Keratinocyte (primary cell): ENCODE measurements around the gene VPS35. TPM values are rescaled to one million over a fixed set of nuclear protein-coding genes. Genes with fewer than 3 reads are reported as not detected.

Experiments used
- DNase-seq: peaks from one replicate; pipeline ENCODE4 v3.0.0-alpha.2; 2011; ENCODE audit warnings: low read depth, missing footprints, low spot score
- FAIRE-seq: peaks from 2 replicates; lab custom pipeline; 2011; peaks lifted over from hg19 to GRCh38; lab: Jason Lieb, UNC
- H2AFZ ChIP-seq: 2 replicates; pipeline ENCODE4 v1.6.0; 2012; ENCODE audit warnings: low read length, control low read depth, inconsistent platforms; ENCODE audit not compliant: control insufficient read depth
- H3K27ac ChIP-seq: 2 replicates; pipeline ENCODE4 v1.5.1; 2011; ENCODE audit warnings: low read length; ENCODE audit not compliant: control insufficient read depth, insufficient read depth
- H3K27me3 ChIP-seq: 3 replicates; pipeline ENCODE4 v1.6.0; 2011; ENCODE audit warnings: low read length; ENCODE audit not compliant: control insufficient read depth, insufficient read depth; ENCODE audit errors: extremely low read depth
- H3K36me3 ChIP-seq, 2 experiments: 2 replicates in 1 of 2; 3 replicates in 1 of 2; pipeline ENCODE4 v1.5.1; 2011; ENCODE audit warnings: low read length in 2 of 2, mild to moderate bottlenecking in 1 of 2; ENCODE audit not compliant: control insufficient read depth in 2 of 2, insufficient read depth in 2 of 2; ENCODE audit errors: extremely low read depth in 1 of 2
- H3K4me1 ChIP-seq: 3 replicates; pipeline ENCODE4 v1.5.1; 2011; ENCODE audit warnings: low read length; ENCODE audit not compliant: control insufficient read depth, insufficient read depth; ENCODE audit errors: extremely low read depth
- H3K4me2 ChIP-seq: 3 replicates; pipeline ENCODE4 v1.6.0; 2011; ENCODE audit warnings: low read depth, low read length; ENCODE audit not compliant: control insufficient read depth, insufficient read depth; ENCODE audit errors: extremely low read depth
- H3K4me3 ChIP-seq, 3 experiments: fragments of 200-600 bp in 1 of 3; sonication (generic) in 1 of 3; 2 replicates in 2 of 3; 3 replicates in 1 of 3; pipeline ENCODE4 v1.5.1; 2011 to 2016; ENCODE audit warnings: low read length in 3 of 3, mild to moderate bottlenecking in 3 of 3, control low read depth in 2 of 3, inconsistent platforms in 1 of 3, low read depth in 1 of 3, mixed read lengths in 1 of 3, mixed run types in 1 of 3, moderate library complexity in 1 of 3; ENCODE audit not compliant: control insufficient read depth in 2 of 3, insufficient read depth in 2 of 3; ENCODE audit errors: extremely low read depth in 1 of 3
- H3K79me2 ChIP-seq: 2 replicates; pipeline ENCODE4 v1.6.0; 2012; ENCODE audit warnings: low read length; ENCODE audit not compliant: control insufficient read depth, insufficient read depth
- H3K9ac ChIP-seq: 3 replicates; pipeline ENCODE4 v1.6.0; 2011; ENCODE audit warnings: low read length; ENCODE audit not compliant: control insufficient read depth, insufficient read depth; ENCODE audit errors: extremely low read depth
- H3K9me1 ChIP-seq: 3 replicates; pipeline ENCODE4 v1.6.0; 2011; ENCODE audit warnings: low read length; ENCODE audit not compliant: control insufficient read depth, insufficient read depth; ENCODE audit errors: extremely low read depth
- H3K9me3 ChIP-seq: 2 replicates; pipeline ENCODE4 v1.5.1; 2012; ENCODE audit warnings: low read depth, low read length; ENCODE audit not compliant: control insufficient read depth
- H4K20me1 ChIP-seq: 3 replicates; pipeline ENCODE4 v1.6.0; 2011; ENCODE audit warnings: low read length; ENCODE audit not compliant: control insufficient read depth, insufficient read depth; ENCODE audit errors: extremely low read depth
- CTCF ChIP-seq, 3 experiments: IDR thresholded peaks in 1 of 3; conservative IDR thresholded peaks in 1 of 3; optimal IDR thresholded peaks in 1 of 3; 2 replicates in 2 of 3; 3 replicates in 1 of 3; pipeline versions ENCODE3 to v1.5.1; 2011; ENCODE audit warnings: low read length in 3 of 3, mild to moderate bottlenecking in 3 of 3, moderate library complexity in 2 of 3, control low read depth in 1 of 3, inconsistent platforms in 1 of 3; ENCODE audit not compliant: insufficient read depth in 2 of 3; ENCODE audit errors: extremely low read depth in 1 of 3
- EZH2 ChIP-seq: IDR thresholded peaks from one replicate; pipeline ENCODE4 v1.6.1; 2012; ENCODE audit warnings: inconsistent platforms, mild to moderate bottlenecking, low read length, moderate library complexity
- dilution Hi-C: fragments of 300-500 bp; cut with MboI; formaldehyde crosslinking; loops from one replicate; pipeline ENCODE4 v1.7.0; 2020; ENCODE audit warnings: low sequenced_read_pairs; ENCODE audit not compliant: extremely low pct_ligation_motif_present
- polyA plus RNA-seq, 5 experiments: library from polyadenylated mRNA; depleted of rRNA in 3 of 5; stranded (reverse) in 3 of 5; stranded (forward) in 1 of 5; unstranded in 1 of 5; fragments of >200 nt; gene quantifications; 1 replicate in 1 of 5; 2 replicates in 3 of 5; 3 replicates in 1 of 5; pipeline versions ENCODE4 v1.2.1 to v1.2.3, GENCODE V29; 2011 to 2012; ENCODE audit warnings: missing spikeins in 2 of 5, low read depth in 1 of 5, low replicate concordance in 1 of 5

Gene VPS35
- polyA plus RNA-seq, 1 donor (not counting 4 experiments of a cell fraction or from before 2014, with no cell fraction given), result 87.3 TPM

DNA sequence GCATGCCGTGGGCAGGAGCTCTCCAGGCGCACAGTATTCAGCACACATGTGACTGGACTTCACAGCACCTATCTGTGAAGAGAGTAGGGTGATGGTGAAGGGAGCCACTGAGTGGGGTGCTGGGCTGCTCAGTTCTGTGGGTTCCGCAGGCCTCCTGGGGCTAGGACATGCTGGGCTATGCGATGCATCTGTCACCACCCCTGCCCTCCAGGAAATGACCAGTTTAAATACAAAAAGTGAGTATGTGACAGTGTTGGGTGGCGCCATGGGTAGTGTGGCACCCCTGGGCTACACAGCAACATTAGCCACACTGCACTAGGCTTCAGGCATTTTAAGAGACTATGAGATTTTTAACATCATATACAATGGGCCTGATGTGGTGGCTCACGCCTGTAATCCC, 30.6 kb upstream of the VPS35 start:
- Histone ChIP-seq H3K79me2 (no peaks in the 10 kb centered on the region), H4K20me1 (no peaks in the 10 kb centered on the region), H3K9ac (no peak overlapping the region), H3K27ac (no peak overlapping the region), H3K9me1 (no peaks in the 10 kb centered on the region), H3K36me3 (no peaks in the 10 kb centered on the region), H3K4me1 (no peaks in the 10 kb centered on the region), H2AFZ (no peak overlapping the region), H3K4me3 (no peak overlapping the region), H3K27me3 (no peaks in the 10 kb centered on the region), H3K4me2 (no peak overlapping the region), H3K9me3 (no peaks in the 10 kb centered on the region)
- TF ChIP-seq EZH2 (no peak), CTCF (optimal IDR thresholded peaks at IDR 0.05 in 1 of 3, IDR thresholded peaks at IDR 0.05 in 1 of 3, conservative IDR thresholded peaks at IDR 0.05 in 1 of 3; ENCODE audit: extremely low read depth in 1 of 3, insufficient read depth in 2 of 3, low read length in 3 of 3) (no peak)
- dilution Hi-C loops, result no loop called here
- no peak for FAIRE-seq
- DNase-seq, result no peak

- FAIRE-seq (no peak), DNase-seq (no peak)
- Histone ChIP-seq H3K9ac (no peak overlapping the region), H3K27me3 (no peaks in the 10 kb centered on the region), H3K79me2 (no peaks in the 10 kb centered on the region), H3K9me1 (no peaks in the 10 kb centered on the region), H3K4me2 (no peak overlapping the region), H3K36me3 (no peaks in the 10 kb centered on the region), H2AFZ (no peak overlapping the region), H3K27ac (no peak overlapping the region), H3K9me3 (no peaks in the 10 kb centered on the region), H3K4me1 (no peaks in the 10 kb centered on the region), H3K4me3 (no peak overlapping the region), H4K20me1 (no peaks in the 10 kb centered on the region)
- no peak for TF ChIP-seq EZH2
- no peak for TF ChIP-seq CTCF (optimal IDR thresholded peaks at IDR 0.05 in 1 of 3, IDR thresholded peaks at IDR 0.05 in 1 of 3, conservative IDR thresholded peaks at IDR 0.05 in 1 of 3; ENCODE audit: extremely low read depth in 1 of 3, insufficient read depth in 2 of 3, low read length in 3 of 3)
- dilution Hi-C loops, result no loop called here
Measured at GRCh38 chr16:46718214-46718613, 29.2 kb upstream of the VPS35 start.
